Measurements from ENCODE around the gene MRPL55. TPM values are rescaled to one million over a fixed set of nuclear protein-coding genes. Genes with fewer than 3 reads are reported as not detected.

Gene MRPL55
- total RNA-seq, 1 experiment from 2014 or later: 76.6 TPM

DNA sequence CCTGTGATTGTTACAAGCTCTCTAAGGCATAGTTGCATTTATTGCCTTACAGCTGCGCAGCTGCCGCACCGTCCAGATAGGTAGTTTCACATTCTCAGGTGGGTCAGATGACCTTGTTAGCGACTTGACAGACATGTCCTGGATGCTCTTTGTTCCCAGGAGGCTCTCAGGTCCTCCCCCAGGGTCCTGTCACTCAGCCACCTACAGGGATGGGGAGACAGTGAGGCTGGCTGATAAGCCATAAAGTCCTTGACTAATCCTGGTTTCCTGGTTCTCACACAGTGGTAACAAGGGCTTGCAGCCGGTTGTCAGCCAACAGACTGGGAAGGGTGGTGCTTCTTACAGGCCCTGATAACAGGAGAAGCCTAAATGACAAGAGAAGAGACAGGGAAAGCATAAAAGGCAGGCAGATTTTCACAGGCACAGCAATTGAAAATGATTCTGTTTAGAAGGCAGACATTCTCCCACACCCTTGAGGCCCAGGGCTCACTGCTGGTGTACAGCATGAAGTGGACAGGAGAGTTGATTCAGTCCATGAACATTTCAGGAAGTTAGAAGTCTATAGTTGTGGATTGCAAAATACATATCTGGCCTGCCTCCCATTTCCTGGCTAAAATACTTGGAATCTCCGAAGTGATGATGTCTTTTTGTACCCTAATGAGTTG, 23.7 kb downstream of the MRPL55 start:
- Histone ChIP-seq H3K27ac (ENCODE audit: low read length) (no peak overlapping the region), H3K4me1 (ENCODE audit: low read length) (peaks cover 29% of the 10 kb centered on the region), H3K4me3 (ENCODE audit: low read length) (no peak overlapping the region), H2AFZ (ENCODE audit: low read length) (no peak overlapping the region), H4K20me1 (ENCODE audit: insufficient read depth, low read depth, low read length) (peaks cover 71% of the 10 kb centered on the region), H3K9me2 (replicated peaks; ENCODE audit: insufficient read depth, low read length) (no peaks in the 10 kb centered on the region), H3K36me3 (ENCODE audit: insufficient read depth, low read length) (peaks cover 23% of the 10 kb centered on the region), H3K9me3 (ENCODE audit: low read length) (no peaks in the 10 kb centered on the region), H3K4me2 (ENCODE audit: low read depth, low read length, poor library complexity, severe bottlenecking) (peak overlapping the region; percentile 84), H3K9ac (ENCODE audit: low read length) (no peak overlapping the region), H3K27me3 (ENCODE audit: low read length) (no peaks in the 10 kb centered on the region), H3K79me2 (ENCODE audit: low read length) (peaks cover 90% of the 10 kb centered on the region)
- no peak for DNase-seq

GRCh38 chr1:228084797-228085196, 24.3 kb downstream of the MRPL55 start:
- H3K9me3 ChIP-seq (ENCODE audit: low read length): no peaks in the 10 kb centered on the region
- peak overlapping the region; percentile 84 for H3K4me2 ChIP-seq (ENCODE audit: low read depth, low read length, poor library complexity, severe bottlenecking)
- peaks cover 29% of the 10 kb centered on the region for H3K4me1 ChIP-seq (ENCODE audit: low read length)
- H3K36me3 ChIP-seq (ENCODE audit: insufficient read depth, low read length): peaks cover 16% of the 10 kb centered on the region
- H3K9ac ChIP-seq (ENCODE audit: low read length): no peak overlapping the region
- H3K79me2 ChIP-seq (ENCODE audit: low read length): peaks cover 84% of the 10 kb centered on the region
- peaks cover 65% of the 10 kb centered on the region for H4K20me1 ChIP-seq (ENCODE audit: insufficient read depth, low read depth, low read length)
- H3K4me3 ChIP-seq (ENCODE audit: low read length): peak overlapping the region; percentile 90; the same call in 1 of the 2 replicates
- no peak for DNase-seq
- no peak overlapping the region for H3K27ac ChIP-seq (ENCODE audit: low read length)
- H3K9me2 ChIP-seq (replicated peaks; ENCODE audit: insufficient read depth, low read length): no peaks in the 10 kb centered on the region
- H2AFZ ChIP-seq (ENCODE audit: low read length): no peak overlapping the region
- no peaks in the 10 kb centered on the region for H3K27me3 ChIP-seq (ENCODE audit: low read length)

- H3K79me2 ChIP-seq (ENCODE audit: low read length): peaks cover 80% of the 10 kb centered on the region
- peak overlapping the region; percentile 92 for H3K9ac ChIP-seq (ENCODE audit: low read length)
- peaks cover 15% of the 10 kb centered on the region for H3K36me3 ChIP-seq (ENCODE audit: insufficient read depth, low read length)
- H4K20me1 ChIP-seq (ENCODE audit: insufficient read depth, low read depth, low read length): peaks cover 60% of the 10 kb centered on the region
- H3K27me3 ChIP-seq (ENCODE audit: low read length): no peaks in the 10 kb centered on the region
- DNase-seq: no peak
- H3K4me2 ChIP-seq (ENCODE audit: low read depth, low read length, poor library complexity, severe bottlenecking): peak overlapping the region; percentile 84
- H3K9me2 ChIP-seq (replicated peaks; ENCODE audit: insufficient read depth, low read length): no peaks in the 10 kb centered on the region
- H3K4me1 ChIP-seq (ENCODE audit: low read length): peaks cover 29% of the 10 kb centered on the region
- H3K9me3 ChIP-seq (ENCODE audit: low read length): no peaks in the 10 kb centered on the region
- no peak overlapping the region for H3K27ac ChIP-seq (ENCODE audit: low read length)
- H2AFZ ChIP-seq (ENCODE audit: low read length): no peak overlapping the region
- peak overlapping the region; percentile 90 for H3K4me3 ChIP-seq (ENCODE audit: low read length)
These were observed 24.8 kb downstream of the MRPL55 start for GRCh38 chr1:228084325-228084724.

DNA sequence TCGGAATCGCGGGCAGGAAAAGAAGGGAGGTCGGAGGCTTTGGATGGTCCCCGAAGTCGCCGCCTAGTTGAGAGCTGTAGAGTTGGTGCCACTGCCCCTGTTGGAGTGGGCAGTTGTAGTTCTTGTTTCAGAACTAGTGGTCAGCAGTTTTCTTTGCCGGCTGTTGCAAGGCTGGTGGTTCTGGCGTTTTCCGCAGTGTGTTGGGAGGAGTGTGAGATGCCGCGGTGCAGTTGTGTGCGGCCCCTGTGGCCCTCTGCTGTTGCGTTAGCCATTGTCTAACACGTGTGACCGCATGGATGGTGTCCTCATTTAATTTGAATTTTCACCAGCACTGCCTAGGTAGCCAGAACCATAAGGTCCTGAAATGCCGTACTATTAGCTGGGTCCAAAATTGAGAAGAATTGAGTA, 25.2 kb downstream of the MRPL55 start:
- H3K4me1 ChIP-seq (ENCODE audit: low read length): peaks cover 29% of the 10 kb centered on the region
- H3K36me3 ChIP-seq (ENCODE audit: insufficient read depth, low read length): peaks cover 13% of the 10 kb centered on the region
- peaks cover 56% of the 10 kb centered on the region for H4K20me1 ChIP-seq (ENCODE audit: insufficient read depth, low read depth, low read length)
- H3K79me2 ChIP-seq (ENCODE audit: low read length): peaks cover 75% of the 10 kb centered on the region
- H3K27me3 ChIP-seq (ENCODE audit: low read length): no peaks in the 10 kb centered on the region
- no peak for DNase-seq
- H2AFZ ChIP-seq (ENCODE audit: low read length): no peak overlapping the region
- H3K9me3 ChIP-seq (ENCODE audit: low read length): no peaks in the 10 kb centered on the region
- no peak overlapping the region for H3K27ac ChIP-seq (ENCODE audit: low read length)
- peak overlapping the region; percentile 92 for H3K9ac ChIP-seq (ENCODE audit: low read length)
- H3K9me2 ChIP-seq (replicated peaks; ENCODE audit: insufficient read depth, low read length): no peaks in the 10 kb centered on the region
- peak overlapping the region; percentile 90 for H3K4me3 ChIP-seq (ENCODE audit: low read length)
- peak overlapping the region; percentile 84 for H3K4me2 ChIP-seq (ENCODE audit: low read depth, low read length, poor library complexity, severe bottlenecking)

DNA sequence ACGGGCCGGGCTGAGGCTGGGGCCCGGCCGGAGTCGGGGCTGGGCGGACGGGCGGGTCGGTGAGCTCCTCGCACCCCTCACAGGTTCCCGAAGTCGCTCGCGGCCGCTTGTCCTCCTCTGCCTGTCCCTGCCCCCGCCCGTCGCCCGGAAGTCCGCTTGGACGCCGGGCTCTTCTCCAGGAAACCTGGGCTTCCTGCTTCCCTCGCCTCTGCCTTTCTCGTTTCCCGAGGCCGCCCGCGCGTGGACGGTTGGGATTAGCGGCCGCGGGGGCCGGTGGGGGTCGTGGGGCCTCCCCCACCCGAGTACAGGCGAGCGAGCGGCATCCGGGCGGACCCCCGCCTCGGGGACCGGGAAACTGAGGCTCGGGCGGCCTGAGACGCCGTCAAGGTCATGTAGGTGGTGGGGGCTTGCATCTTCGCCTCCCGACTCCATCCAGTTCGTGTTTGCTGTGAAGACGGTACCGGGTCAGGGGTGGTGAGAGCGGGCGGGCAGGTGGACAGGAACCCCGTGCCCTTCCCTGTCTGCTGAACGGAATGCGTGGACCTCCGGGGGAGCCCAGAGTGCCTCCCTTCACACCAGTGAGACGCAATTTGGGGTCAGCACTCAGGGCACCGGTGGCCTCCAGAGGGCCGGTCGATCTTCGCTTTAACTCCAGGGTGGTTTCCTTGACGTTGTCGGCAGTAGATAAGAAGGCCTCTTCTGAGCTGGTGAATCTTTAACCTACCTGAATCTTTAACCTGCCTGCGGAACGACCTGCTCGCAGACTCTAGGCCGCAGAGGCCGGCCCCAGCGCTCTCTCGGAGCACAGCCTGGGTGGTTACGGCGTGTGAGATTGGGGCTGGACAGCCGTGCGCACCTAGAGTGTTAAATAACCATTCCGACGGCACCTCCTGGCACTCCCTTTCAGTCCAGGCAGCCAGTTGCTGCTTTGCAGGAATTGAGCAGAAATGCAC, 25.9 kb downstream of the MRPL55 start:
- H4K20me1 ChIP-seq (ENCODE audit: insufficient read depth, low read depth, low read length): peaks cover 50% of the 10 kb centered on the region
- no peaks in the 10 kb centered on the region for H3K9me2 ChIP-seq (replicated peaks; ENCODE audit: insufficient read depth, low read length)
- H3K4me3 ChIP-seq (ENCODE audit: low read length): peak overlapping the region; percentile 90
- H3K4me1 ChIP-seq (ENCODE audit: low read length): peaks cover 29% of the 10 kb centered on the region
- H2AFZ ChIP-seq (ENCODE audit: low read length): no peak overlapping the region
- H3K4me2 ChIP-seq (ENCODE audit: low read depth, low read length, poor library complexity, severe bottlenecking): peak overlapping the region; percentile 84
- H3K9me3 ChIP-seq (ENCODE audit: low read length): no peaks in the 10 kb centered on the region
- H3K27me3 ChIP-seq (ENCODE audit: low read length): no peaks in the 10 kb centered on the region
- DNase-seq: peak; percentile 75
- H3K79me2 ChIP-seq (ENCODE audit: low read length): peaks cover 68% of the 10 kb centered on the region
- H3K27ac ChIP-seq (ENCODE audit: low read length): peak overlapping the region; percentile 55; the same call in 1 of the 2 replicates
- peak overlapping the region; percentile 92 for H3K9ac ChIP-seq (ENCODE audit: low read length)
- peaks cover 8% of the 10 kb centered on the region; the same call in 1 of the 2 replicates for H3K36me3 ChIP-seq (ENCODE audit: insufficient read depth, low read length)

DNA sequence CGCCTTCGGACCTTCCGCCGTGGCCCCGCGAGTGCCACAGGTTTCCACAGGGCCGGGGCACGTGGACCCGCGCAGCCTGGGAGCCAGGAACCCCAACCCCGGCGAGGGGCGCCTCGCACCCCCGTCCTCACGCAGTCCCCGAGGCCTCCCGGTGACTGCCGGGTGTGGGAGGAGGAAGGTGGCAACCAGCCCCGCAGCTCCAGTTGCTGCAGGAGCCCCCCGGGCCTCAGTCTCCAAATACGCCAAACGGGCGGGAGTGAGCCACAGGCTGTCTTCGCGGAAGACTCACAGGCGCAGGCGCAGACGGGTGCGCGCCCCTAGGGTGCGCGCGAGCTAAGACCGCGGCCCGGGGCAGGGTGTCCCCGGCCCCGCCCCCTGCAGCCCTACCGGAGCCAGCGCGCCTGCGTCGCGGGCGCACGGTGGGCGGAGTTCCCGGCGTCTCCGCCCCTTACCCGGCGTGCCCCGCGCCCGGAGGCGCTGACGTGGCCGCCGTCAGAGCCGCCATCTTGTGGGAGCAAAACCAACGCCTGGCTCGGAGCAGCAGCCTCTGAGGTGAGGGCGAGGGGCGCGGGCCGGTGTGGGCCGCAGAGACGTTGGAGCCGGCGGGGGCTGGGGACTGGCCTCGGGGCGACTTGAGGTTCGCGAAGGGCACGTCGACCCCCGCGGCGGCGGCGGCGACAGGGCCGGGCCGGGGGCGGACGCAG, 26.7 kb downstream of the MRPL55 start, which contains the start of gene ARF1:
Gene ARF1 (plus strand): TSS at position 495 of the 704 bp plus-strand sequence. CDS start 14,407 bp downstream, outside the sequence.
- peak within 1 kb of the TSS; percentile 90 for H3K4me3 ChIP-seq (ENCODE audit: low read length)
- no peaks in the 10 kb centered on the region for H3K9me2 ChIP-seq (replicated peaks; ENCODE audit: insufficient read depth, low read length)
- peak; percentile 98 for DNase-seq
- no peaks in the 10 kb centered on the region for H3K9me3 ChIP-seq (ENCODE audit: low read length)
- peaks cover 8% of the 10 kb centered on the region; the same call in 1 of the 2 replicates for H3K36me3 ChIP-seq (ENCODE audit: insufficient read depth, low read length)
- H2AFZ ChIP-seq (ENCODE audit: low read length): no peak within 1 kb of the TSS; the same call in 1 of the 2 replicates
- H3K27ac ChIP-seq (ENCODE audit: low read length): peak within 1 kb of the TSS; percentile 55; the same call in 1 of the 2 replicates
- peak within 1 kb of the TSS; percentile 84 for H3K4me2 ChIP-seq (ENCODE audit: low read depth, low read length, poor library complexity, severe bottlenecking)
- peaks cover 44% of the 10 kb centered on the region for H4K20me1 ChIP-seq (ENCODE audit: insufficient read depth, low read depth, low read length)
- peaks cover 29% of the 10 kb centered on the region for H3K4me1 ChIP-seq (ENCODE audit: low read length)
- H3K79me2 ChIP-seq (ENCODE audit: low read length): peaks cover 60% of the 10 kb centered on the region
- H3K27me3 ChIP-seq (ENCODE audit: low read length): no peaks in the 10 kb centered on the region
- H3K9ac ChIP-seq (ENCODE audit: low read length): peak within 1 kb of the TSS; percentile 94

DNA sequence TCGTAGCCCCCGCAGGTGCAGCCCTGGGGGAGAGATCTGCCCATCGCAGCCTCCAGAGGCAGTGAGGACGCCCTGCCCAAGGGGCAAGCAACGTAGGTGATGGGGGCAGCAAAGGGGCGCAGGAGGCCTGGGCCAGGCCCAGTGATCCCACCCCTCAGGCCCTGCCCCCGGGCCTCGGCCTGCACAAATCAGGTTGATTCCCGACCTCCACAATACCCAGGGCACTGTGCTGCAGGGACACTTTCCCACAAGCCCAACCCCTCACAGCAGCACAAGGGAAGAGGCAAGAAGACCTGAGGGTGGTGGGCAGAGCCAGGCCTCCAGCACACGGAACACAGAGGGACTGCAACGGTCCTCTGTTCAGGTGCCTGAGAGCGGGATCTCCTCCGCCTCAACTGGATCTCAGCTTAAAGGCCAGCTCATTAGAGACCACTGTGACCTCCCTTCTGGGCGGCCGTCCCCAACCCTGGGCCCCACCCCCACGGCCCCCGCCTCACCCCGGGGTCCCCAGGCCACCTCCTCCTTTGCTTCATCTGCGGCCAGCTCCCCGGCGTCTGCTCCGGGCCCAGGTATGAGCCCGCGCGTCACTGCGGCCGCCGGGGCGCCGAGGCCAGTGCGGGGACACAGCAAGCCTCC, 27.4 kb downstream of the MRPL55 start:
- Histone ChIP-seq H3K27ac (ENCODE audit: low read length) (no peak overlapping the region; the same call in 1 of the 2 replicates), H3K4me1 (ENCODE audit: low read length) (peaks cover 29% of the 10 kb centered on the region), H3K79me2 (ENCODE audit: low read length) (peaks cover 53% of the 10 kb centered on the region), H2AFZ (ENCODE audit: low read length) (no peak overlapping the region; the same call in 1 of the 2 replicates), H3K36me3 (ENCODE audit: insufficient read depth, low read length) (peaks cover 8% of the 10 kb centered on the region; the same call in 1 of the 2 replicates), H3K9ac (ENCODE audit: low read length) (peak overlapping the region; percentile 94), H3K4me3 (ENCODE audit: low read length) (peak overlapping the region; percentile 90), H3K9me3 (ENCODE audit: low read length) (no peaks in the 10 kb centered on the region), H3K9me2 (replicated peaks; ENCODE audit: insufficient read depth, low read length) (no peaks in the 10 kb centered on the region), H4K20me1 (ENCODE audit: insufficient read depth, low read depth, low read length) (peaks cover 42% of the 10 kb centered on the region), H3K4me2 (ENCODE audit: low read depth, low read length, poor library complexity, severe bottlenecking) (peak overlapping the region; percentile 84), H3K27me3 (ENCODE audit: low read length) (no peaks in the 10 kb centered on the region)
- DNase-seq: peak; percentile 65

Measured in Karpas-422 (cell line).